Right ventricle myocardium inferior (tissue), 1 donor: ENCODE results near the gene TEN1. TPM values are rescaled to one million over a fixed set of nuclear protein-coding genes. Genes with fewer than 3 reads are reported as not detected.
A peak's percentile ranks its signal among the peaks of the same experiment; 100 is the strongest.
"Not testable (repeated sequence)": the region's sequence is repeated elsewhere in the genome, so short reads cannot be mapped to it uniquely, and the experiment has no call there.

Source experiments
- ATAC-seq: fragments of 200-7000 bp; cut with Tn5 transposase; one replicate; pipeline ENCODE4 v1.9.1; 2020; ENCODE audit warnings: mild to moderate bottlenecking, moderate library complexity
- DNase-seq: peaks from one replicate; pipeline ENCODE4 v3.0.0; 2021; ENCODE audit errors: missing footprints
- intact Hi-C: fragments of 100-400 bp; cut with DNase I; formaldehyde crosslinking; loops from one replicate; pipeline ENCODE4 v1.11.0; 2022
- long read RNA-seq: library from polyadenylated mRNA; unstranded; transcript quantifications from one replicate; pipeline ENCODE4 v2.0.0, GENCODE V29; 2021
- total RNA-seq: library from RNA; stranded (reverse); fragmentation: NEBNext Ultra II Directional; extraction: Animal tissue kit (Norgen Biotek cat#: 25700); gene quantifications from one replicate; pipeline ENCODE4 v1.2.1, GENCODE V29; 2021
- donor health status: DM: no; HTN: yes; CAD: no; lungs with severe emphysema.

Gene TEN1, protein sequence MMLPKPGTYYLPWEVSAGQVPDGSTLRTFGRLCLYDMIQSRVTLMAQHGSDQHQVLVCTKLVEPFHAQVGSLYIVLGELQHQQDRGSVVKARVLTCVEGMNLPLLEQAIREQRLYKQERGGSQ
- 9.4 TPM for total RNA-seq
- long read RNA-seq, partial matches to known transcripts, result 0 of 4 reads
- long read RNA-seq, other reads (novel, unspliced or antisense), result 0 of 4 reads

- peak; percentile 99 for DNase-seq
- intact Hi-C loops, result loop anchor here (1.0 kb wide), 1 partner anchor 74 kb away; no protein-coding TSS in a partner anchor
- ATAC-seq, result peak; percentile 98
Observed at GRCh38 chr17:75978938-75979704, at the start of gene TEN1, which contains the start of gene ACOX1. TSS of gene TEN1 (plus strand) at chr17:75979240. CDS start at chr17:75986193, 6,953 bp downstream. TSS of gene ACOX1 (minus strand) at chr17:75979166. CDS start at chr17:75979073, 93 bp downstream.

GRCh38 chr17:75931062-75931461, 48.0 kb upstream of the TEN1 start:
- ATAC-seq, result no peak
- no peak for DNase-seq
- intact Hi-C loops, result no loop called here

DNA sequence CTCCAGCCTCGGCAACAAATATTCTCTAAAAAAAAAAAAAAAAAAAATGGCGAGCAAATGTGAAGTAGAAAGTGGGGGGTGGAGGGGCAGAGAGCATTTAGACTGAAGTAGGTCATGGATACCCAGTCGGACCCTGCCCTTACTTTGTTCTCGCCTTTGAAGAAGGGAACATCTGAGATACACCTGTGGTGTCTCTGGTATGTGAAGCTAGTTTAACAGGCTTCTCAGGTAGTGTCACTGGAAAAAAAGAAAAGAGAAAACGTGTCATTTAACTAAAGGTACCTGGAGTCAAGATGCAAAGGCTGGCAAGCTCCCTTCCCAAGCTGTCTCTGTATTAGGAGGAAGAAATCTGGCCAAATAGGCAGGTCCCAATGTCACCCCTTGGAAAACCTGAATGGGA, 46.2 kb upstream of the TEN1 start:
- ATAC-seq (no peak), DNase-seq (no peak)
- intact Hi-C loops, result no loop called here

DNA sequence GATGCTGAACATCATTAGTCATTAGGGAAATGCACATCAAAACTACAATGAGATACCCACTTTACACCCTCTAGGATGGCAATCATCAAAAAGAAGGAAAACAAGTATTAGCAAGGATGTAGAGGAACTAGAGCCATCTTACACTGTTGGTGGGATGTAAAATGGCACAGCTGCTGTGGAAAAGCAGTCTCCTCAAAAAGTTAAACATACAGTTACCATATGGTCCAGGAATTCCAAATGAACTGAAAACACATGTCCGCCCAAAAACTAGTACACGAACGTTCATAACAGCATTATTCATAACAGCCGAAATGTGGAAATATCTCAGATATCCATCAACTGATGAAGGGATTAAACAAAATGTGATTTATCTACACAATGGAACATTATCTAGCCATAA, 45.2 kb upstream of the TEN1 start:
- DNase-seq (no peak), ATAC-seq (no peak)
- intact Hi-C loops, result no loop called here

DNA sequence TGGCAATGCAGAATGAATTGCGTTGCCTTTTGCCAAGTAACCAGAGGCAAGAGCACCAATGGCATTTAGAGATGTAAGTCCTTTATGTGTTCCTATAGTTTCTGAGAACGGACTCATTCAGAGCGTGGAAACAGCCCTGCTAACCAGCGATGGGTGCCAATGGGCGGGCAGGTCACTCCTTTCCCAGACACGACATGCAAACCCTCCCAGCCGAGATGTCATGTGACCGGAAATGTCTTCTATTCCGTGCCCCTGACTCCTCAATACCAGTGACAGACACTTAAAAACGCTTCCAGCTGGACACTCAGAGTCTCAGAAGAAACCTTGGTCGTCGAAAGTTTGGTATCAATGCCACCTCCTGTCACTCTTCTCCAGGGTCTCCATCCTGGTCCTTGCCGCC, 41.4 kb upstream of the TEN1 start:
- DNase-seq, result no peak
- no peak for ATAC-seq
- intact Hi-C loops, result no loop called here

DNA sequence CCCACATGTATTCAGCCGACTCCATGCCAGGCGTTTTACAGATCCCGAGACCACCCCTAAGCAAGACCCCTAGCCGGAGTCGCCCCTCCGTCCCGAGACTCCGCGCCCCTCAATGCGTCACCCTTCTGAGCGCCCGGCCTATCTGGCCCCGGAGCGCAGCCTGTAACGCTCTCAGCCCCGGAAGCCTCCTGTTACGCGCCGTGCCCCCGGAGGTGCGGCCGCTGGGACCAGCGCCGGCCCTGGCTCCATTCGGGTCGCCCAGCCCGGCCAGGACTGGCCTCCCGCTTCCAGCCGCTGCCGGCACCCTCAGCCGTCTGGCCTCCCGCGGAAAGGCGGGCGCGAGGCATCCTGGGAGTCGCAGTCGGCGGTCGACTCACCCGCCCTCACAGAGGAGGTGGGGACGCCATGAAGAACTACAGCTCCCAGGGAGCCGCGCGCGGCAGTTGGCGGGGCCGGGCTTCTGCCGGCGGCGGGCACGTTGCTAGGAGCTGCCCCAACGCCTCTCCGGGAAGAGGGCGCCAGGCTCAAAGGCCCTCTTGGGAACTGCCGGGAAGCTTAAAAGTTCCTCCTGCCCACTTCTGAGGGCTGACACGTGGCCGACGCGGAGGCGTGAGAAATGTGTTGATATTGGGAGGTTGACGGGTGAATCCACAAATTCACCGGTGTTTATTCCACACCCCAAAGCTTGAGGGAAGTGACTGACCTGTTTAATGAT, 38.2 kb upstream of the TEN1 start, which contains the start of gene FBF1:
Gene FBF1, minus strand, starts transcription at position 316 of the 715 bp plus-strand sequence. CDS start 2,893 bp downstream, outside the sequence.
- ATAC-seq (peak; percentile 99), DNase-seq (peak; percentile 96)
- intact Hi-C loops, result loop anchor here (2.0 kb wide), 1 partner anchor 40 kb away; no protein-coding TSS in a partner anchor

- intact Hi-C loops, result loop anchor here (2.0 kb wide), 1 partner anchor 39 kb away; no protein-coding TSS in a partner anchor
- ATAC-seq (no peak), DNase-seq (no peak)
Observed at GRCh38 chr17:75941442-75941819, 37.6 kb upstream of the TEN1 start.

DNA sequence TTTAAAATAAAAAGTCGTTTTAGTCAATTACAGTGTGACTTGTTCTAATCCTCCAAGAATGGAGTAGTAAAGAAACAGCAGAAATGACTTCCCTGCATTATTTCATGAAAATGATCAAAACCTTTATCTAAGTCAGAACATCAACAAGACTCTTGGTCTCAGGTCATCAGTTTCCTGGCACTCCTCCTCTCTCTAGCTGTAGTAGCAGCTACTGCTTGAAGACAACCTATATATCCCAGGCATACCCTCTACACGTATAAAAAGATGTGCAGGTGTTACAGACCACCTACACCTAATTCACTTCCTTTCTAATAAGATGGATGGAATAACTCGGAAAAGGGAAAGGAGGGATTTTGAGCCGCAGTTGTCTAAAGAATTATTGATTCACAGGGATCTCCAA, 36.6 kb upstream of the TEN1 start:
- no peak for ATAC-seq
- no peak for DNase-seq
- intact Hi-C loops, result no loop called here

DNA sequence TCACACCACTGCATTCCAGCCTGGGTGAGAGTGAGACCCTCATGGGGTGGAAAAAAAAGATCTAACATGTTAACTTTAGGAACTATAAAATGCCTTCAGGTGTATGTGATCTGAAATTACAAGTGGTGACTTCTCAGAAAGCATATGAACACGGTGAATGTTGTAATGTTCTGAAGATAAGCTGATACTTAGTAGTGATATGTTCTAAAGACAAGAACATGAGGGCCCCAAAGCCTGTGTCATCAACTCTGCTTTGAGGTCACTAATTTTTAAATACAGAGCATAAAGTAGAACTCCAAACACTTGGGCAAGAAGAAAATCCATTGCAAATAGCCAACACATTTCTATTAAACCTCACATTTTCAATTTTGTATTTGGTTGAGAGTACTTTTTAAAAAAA, 35.5 kb upstream of the TEN1 start:
- DNase-seq (no peak), ATAC-seq (no peak)
- intact Hi-C loops, result no loop called here

- no peak for DNase-seq
- no peak for ATAC-seq
- intact Hi-C loops, result no loop called here
Observed at GRCh38 chr17:75945211-75945610, 33.8 kb upstream of the TEN1 start.

DNA sequence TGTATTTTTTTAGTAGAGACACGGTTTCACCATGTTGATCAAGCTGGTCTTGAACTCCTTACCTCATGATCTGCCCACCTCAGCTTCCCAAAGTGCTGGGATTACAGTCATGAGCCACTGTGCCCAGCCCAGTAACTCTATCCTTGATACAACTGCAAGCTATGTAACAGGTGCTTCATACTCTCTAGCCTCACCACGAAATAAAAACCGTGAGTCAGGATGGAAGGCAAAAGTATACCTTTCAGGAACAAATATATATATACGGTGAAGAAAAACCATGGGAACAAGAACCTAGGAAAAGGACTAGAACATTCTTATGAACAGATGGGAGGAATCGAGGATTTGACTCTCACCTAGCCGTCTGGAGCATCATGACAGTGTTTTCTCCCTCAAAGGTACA, 28.6 kb upstream of the TEN1 start:
- ATAC-seq, result no peak
- intact Hi-C loops, result no loop called here
- no peak for DNase-seq

DNA sequence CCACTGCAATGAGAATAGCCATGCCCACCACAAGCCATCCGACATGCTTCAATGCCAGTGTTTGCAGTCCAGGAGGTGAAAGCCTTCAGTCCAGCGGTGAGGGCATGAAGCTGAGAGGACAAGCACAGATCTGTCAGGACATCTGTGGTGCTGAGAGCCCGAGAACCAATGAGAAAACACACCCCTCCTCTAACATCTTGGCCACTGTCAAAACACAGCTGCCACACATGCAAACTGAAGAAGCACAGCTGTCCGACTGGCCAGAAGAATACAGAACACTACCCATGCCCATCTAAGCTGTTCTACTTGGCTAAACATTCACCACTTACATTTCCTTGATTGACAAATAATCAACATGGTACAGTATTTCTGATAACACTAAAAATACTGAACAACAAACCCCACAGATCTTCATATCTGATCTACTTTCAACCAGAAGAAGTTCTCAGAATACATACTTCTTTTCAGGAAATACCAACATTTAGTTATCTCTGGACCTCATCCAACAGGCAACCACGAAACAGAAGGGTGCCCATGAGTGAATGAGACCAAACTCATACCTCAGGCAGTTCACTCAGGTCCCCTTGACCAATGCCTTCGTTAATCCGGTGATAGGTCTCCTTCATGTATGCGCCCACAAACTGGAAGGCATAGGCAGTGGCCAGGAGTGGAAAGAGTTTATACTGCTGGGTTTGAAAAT, 28.0 kb upstream of the TEN1 start:
- intact Hi-C loops, result no loop called here
- no peak for ATAC-seq
- DNase-seq, result no peak

DNA sequence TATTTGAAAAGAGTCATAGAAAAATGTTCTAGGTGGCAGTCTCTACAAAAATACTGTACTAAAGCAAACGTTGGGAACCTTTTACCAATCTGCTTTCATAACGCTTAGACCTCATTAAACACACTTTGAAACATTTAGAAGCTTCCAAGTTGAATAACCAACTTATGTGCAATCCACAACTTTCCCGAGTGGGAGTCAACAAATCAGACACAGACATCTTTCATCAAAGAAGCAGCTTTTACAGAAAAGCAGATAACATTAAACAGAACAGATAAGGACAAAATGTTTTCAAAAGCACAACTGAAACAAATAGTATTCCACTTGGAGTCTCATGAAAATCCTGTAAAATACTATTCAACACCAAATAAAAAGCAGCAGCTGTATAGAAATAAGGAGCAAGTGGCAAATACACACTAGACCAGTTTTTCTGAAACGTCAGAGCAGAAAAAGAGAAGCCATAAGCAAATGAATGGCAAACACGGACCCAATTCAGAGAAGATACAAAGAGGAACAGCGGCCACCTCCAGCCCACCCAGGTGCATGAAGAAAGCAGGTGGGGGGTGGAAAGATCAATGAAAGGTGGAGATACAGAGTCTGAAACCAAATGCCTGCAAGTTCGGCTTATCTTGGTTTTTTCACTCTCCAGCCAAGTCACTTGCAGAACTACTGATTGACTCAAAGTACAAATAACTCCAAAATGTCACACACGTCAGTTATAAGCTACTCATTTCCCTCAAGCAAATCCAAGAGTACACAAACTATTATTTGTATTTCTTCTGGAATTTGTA, 19.8 kb upstream of the TEN1 start:
- intact Hi-C loops, result no loop called here
- DNase-seq (no peak), ATAC-seq (no peak)

- DNase-seq (no peak), ATAC-seq (no peak)
- intact Hi-C loops, result no loop called here
Observed at GRCh38 chr17:75959839-75960511, 19.1 kb upstream of the TEN1 start.

DNA sequence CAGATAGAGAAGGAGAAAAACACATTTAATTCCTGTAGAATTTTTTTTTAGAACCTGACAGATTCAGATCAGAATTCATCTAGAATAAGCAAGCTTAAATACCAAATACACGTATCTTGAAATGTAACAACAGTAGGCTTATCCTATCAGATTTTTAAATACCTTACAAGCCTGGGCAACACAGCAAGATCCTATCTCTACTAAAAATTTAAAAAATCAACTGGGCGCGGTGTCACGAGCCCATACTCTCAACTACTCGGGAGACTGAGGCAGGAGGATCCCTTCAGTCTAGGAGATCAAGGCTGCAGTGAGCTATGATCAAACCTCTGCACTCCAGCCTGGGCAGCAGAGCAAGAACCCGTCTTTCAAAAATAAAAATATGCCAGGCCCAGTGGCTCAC, 13.6 kb upstream of the TEN1 start:
- no peak for DNase-seq
- intact Hi-C loops, result no loop called here

DNA sequence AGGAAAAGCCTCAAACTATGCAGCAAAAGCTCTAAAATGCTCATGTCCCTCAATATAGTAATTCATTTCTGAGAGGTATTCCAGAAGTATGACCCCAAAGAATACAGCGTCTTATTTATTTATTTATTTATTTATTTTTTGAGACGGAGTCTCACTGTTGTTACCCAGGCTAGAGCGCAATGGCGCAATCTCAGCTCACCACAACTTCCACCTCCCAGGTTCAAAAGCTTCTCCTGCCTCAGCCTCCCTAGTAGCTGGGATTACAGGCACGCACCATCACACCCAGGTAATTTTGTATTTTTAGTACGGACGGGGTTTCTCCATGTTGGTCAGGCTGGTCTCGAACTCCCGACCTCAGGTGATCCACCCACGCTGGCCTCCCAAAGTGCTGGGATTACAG, 10.0 kb upstream of the TEN1 start:
- ATAC-seq, intact Hi-C loops, DNase-seq: not testable (repeated sequence)

More for the DNA sequence above, 13.6 kb upstream of the TEN1 start:
- no peak for ATAC-seq

GRCh38 chr17:75970011-75970523, 9.0 kb upstream of the TEN1 start:
- DNase-seq (no peak), ATAC-seq (no peak)
- intact Hi-C loops, result no loop called here
